Testis (tissue), 3 donors: Measurements from ENCODE around the gene CEP295NL. TPM values are rescaled to one million over a fixed set of nuclear protein-coding genes. Genes with fewer than 3 reads are reported as not detected.

Experiments used
- DNase-seq: peaks from one replicate; pipeline ENCODE4 v3.0.0-alpha.2; 2019
- H3K27ac ChIP-seq, 2 donors: fragments of 200-600 bp; sonication (generic); one replicate each; pipeline ENCODE4 v1.5.1; 2019
- H3K27me3 ChIP-seq: fragments of 200-600 bp; sonication (generic); one replicate; pipeline ENCODE4 v1.5.1; 2019
- H3K36me3 ChIP-seq: fragments of 200-600 bp; sonication (generic); one replicate; pipeline ENCODE4 v1.5.1; 2017; ENCODE audit warnings: low read depth; ENCODE audit errors: missing control alignments
- H3K4me1 ChIP-seq: fragments of 200-600 bp; sonication (generic); one replicate; pipeline ENCODE4 v1.5.1; 2019
- H3K4me3 ChIP-seq, 2 donors: fragments of 200-600 bp; sonication (generic); one replicate each; pipeline ENCODE4 v1.5.1; 2017 to 2019
- H3K9me3 ChIP-seq: fragments of 200-600 bp; sonication (generic); one replicate; pipeline ENCODE4 v1.5.1; 2017
- POLR2A ChIP-seq: fragments of 450-650 bp; IDR thresholded peaks from one replicate; pipeline ENCODE4 v1.6.1; 2017; ENCODE audit warnings: antibody characterized with exemption, mild to moderate bottlenecking, moderate library complexity
- WGBS, 2 donors: methylation state at CpG; one replicate each; pipeline ENCODE4 v1.1.5; 2018; 5-methylcytosine and 5-hydroxymethylcytosine counted together
- intact Hi-C: fragments of 100-400 bp; cut with DNase I; formaldehyde crosslinking; loops from one replicate; pipeline ENCODE4 v1.15.1; 2023; ENCODE audit warnings: low total_unique reads
- polyA plus RNA-seq: library from polyadenylated mRNA; stranded (reverse); fragments of 350-450 nt; fragmentation: Illumina TruSeq; extraction: RNeasy Lipid Tissue Mini Kit (QIAGEN cat#74804); gene quantifications from one replicate; pipeline ENCODE4 v1.2.3, GENCODE V29; 2014; ENCODE audit warnings: low read depth, low replicate concordance; ENCODE audit not compliant: insufficient read depth
- total RNA-seq, 2 donors: library from RNA; depleted of rRNA; stranded (reverse); fragments of >200 nt; gene quantifications; one replicate each; pipeline ENCODE4 v1.2.3, GENCODE V29; 2016
- TF ChIP-seq, protein P1 (sequence below), 3 experiments: fragments of 450-650 bp in 2 of 3; fragments of 200-600 bp in 1 of 3; sonication (generic) in 1 of 3; IDR thresholded peaks; one replicate each; pipeline ENCODE4 v1.5.1; 2016 to 2019; ENCODE audit warnings: antibody characterized with exemption in 3 of 3, mild to moderate bottlenecking in 2 of 3, moderate library complexity in 1 of 3

CEP295NL gene
- total and polyA plus RNA-seq, 3 donors from 2014 or later: 32.3 to 100 (median 77.1) TPM

DNA sequence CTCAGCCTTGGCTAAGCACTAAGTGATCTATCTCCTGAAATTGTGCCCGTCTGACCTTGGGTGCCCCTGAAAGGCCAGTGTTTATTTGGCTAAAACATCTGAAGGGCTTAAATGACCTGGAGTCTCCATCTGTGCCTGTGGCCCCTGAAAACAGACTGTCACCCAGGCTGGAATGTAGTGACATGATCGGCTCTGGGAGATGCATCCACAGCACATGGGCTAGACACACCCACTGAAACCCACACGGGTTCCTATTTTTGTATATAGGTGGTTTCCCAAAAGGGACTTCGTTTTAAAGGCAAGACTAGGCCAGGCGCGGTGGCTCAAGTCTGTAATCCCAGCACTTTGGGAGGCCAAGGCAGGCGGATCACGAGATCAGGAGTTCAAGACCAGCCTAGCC lies 13.5 kb downstream of the CEP295NL start:
- intact Hi-C loops: no loop called here
- Histone ChIP-seq H3K4me1 (peaks cover 54% of the 10 kb centered on the region), H3K27ac (peak overlapping the region in 1 of 2 donors; percentile 9), H3K36me3 (no peaks in the 10 kb centered on the region), H3K9me3 (no peaks in the 10 kb centered on the region), H3K27me3 (no peaks in the 10 kb centered on the region), H3K4me3 (no peak overlapping the region)
- no peak for DNase-seq
- WGBS, 2 donors: 65 to 84% methylated on average over 8 of the region's 8 CpGs
- TF ChIP-seq, protein P1, sequence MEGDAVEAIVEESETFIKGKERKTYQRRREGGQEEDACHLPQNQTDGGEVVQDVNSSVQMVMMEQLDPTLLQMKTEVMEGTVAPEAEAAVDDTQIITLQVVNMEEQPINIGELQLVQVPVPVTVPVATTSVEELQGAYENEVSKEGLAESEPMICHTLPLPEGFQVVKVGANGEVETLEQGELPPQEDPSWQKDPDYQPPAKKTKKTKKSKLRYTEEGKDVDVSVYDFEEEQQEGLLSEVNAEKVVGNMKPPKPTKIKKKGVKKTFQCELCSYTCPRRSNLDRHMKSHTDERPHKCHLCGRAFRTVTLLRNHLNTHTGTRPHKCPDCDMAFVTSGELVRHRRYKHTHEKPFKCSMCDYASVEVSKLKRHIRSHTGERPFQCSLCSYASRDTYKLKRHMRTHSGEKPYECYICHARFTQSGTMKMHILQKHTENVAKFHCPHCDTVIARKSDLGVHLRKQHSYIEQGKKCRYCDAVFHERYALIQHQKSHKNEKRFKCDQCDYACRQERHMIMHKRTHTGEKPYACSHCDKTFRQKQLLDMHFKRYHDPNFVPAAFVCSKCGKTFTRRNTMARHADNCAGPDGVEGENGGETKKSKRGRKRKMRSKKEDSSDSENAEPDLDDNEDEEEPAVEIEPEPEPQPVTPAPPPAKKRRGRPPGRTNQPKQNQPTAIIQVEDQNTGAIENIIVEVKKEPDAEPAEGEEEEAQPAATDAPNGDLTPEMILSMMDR (IDR thresholded peaks at IDR 0.05): no peak
- no peak for TF ChIP-seq POLR2A

DNA sequence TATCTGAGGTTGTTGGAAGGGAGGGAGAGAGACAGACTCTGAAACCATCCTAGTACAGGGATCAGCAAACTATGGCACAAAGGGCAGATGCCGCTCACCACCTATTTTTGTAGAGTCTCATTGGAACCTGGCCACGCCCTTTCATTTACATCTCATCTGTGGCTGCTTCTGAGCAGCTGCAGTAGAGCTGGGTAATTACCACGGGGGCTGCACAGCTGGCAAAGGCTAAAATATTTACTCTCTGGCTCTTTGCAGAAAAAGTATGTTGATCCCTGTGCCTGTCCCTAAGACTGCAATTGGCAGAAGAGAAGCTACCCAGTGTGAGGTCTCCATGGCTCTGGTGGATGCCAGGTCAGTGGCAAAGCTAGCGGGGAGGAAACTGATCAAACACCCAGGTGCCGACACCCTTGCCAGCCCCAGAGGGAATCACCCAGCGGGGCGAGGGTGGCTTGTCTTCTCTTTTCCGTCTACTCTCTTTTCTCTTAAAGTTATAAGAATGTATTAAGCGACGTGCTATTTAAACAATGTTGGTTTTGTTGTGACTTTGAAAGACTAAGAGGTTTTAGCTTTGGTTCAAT lies 14.0 kb downstream of the CEP295NL start:
- peaks cover 55% of the 10 kb centered on the region for H3K4me1 ChIP-seq
- WGBS, 2 donors: 61 to 88% methylated on average over 10 of the region's 10 CpGs
- intact Hi-C loops: no loop called here

DNA sequence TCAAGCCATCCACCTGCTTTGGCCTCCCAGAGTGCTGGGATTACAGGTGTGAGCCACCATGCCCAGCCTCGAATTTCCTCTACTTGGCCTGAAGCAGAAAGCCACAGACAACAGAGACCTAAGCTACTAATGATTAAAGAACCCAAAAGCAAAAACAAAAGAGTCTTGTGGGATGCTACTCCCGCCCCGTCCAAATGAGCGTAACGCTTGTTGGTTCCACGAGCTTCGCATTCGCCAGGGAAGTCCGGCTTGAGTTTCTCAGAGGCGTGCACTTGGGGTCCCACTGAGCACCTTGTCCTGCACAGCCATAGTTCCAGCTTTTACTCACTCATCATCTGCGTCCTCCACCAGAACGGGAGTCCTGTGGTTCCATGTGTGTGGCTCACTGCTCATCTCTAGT lies 16.0 kb downstream of the CEP295NL start:
- DNase-seq: no peak
- TF ChIP-seq POLR2A: no peak
- TF ChIP-seq, protein P1 (IDR thresholded peaks at IDR 0.05): no peak
- intact Hi-C loops: no loop called here
- 89 to 93% methylated on average over 12 of the region's 12 CpGs for WGBS, 2 donors
- H3K36me3 ChIP-seq: no peaks in the 10 kb centered on the region
- H3K4me1 ChIP-seq: peaks cover 58% of the 10 kb centered on the region
- no peak overlapping the region for H3K4me3 ChIP-seq
- H3K9me3 ChIP-seq: no peaks in the 10 kb centered on the region
- no peaks in the 10 kb centered on the region for H3K27me3 ChIP-seq
- no peak overlapping the region for H3K27ac ChIP-seq

More for the DNA sequence above, 14.0 kb downstream of the CEP295NL start:
- peak overlapping the region in 1 of 2 donors; percentile 9 for H3K27ac ChIP-seq
- no peak for DNase-seq
- no peaks in the 10 kb centered on the region for H3K36me3 ChIP-seq
- H3K4me3 ChIP-seq: no peak overlapping the region
- TF ChIP-seq, protein P1 (IDR thresholded peaks at IDR 0.05): no peak
- TF ChIP-seq POLR2A: no peak
- H3K9me3 ChIP-seq: no peaks in the 10 kb centered on the region
- H3K27me3 ChIP-seq: no peaks in the 10 kb centered on the region

DNA sequence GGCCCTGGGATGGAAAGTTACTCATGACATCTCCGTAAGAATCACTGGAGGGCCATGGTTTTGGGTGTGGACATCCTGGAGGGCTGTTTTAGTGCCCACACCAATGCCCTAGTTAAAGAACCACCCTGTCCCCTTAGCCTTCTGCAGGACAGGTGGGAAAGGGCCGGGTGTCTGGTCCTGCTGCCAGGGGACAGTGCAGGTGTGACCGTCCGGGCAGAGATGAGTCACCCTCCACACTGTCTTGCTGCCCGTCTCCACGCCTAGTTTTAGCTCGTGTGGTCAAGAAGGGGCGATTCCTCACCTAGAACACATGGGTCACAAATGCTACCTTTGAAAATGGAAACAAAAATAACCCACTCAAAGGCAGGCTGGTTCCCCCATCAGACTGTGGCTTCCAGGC lies 17.0 kb downstream of the CEP295NL start:
- H3K36me3 ChIP-seq: no peaks in the 10 kb centered on the region
- TF ChIP-seq, protein P1 (IDR thresholded peaks at IDR 0.05): no peak
- no peak for TF ChIP-seq POLR2A
- H3K9me3 ChIP-seq: no peaks in the 10 kb centered on the region
- no peak for DNase-seq
- H3K4me3 ChIP-seq: no peak overlapping the region
- WGBS, 2 donors: 76 to 91% methylated on average over 8 of the region's 8 CpGs
- peaks cover 53% of the 10 kb centered on the region for H3K4me1 ChIP-seq
- peak overlapping the region; percentile 92 to 93 for H3K27ac ChIP-seq
- intact Hi-C loops: no loop called here
- H3K27me3 ChIP-seq: no peaks in the 10 kb centered on the region
